Hematopoietic multipotent progenitor cell treated with erythropoietin and hydrocortisone succinate and interleukin-3 and kit ligand, for 4 days (in vitro differentiated cells): Measurements from ENCODE around the gene SPRR1A.

Experiments
- DNase-seq: peaks from one replicate; pipeline ENCODE4 v3.0.0-alpha.2; 2015

The SPRR1A gene

GRCh38 chr1:153032677-153033308 is 48.9 kb downstream of the SPRR1A start:
- DNase-seq, result peak; percentile 43

GRCh38 chr1:153035211-153035610 is 51.3 kb downstream of the SPRR1A start:
- DNase-seq, result no peak
